ENCODE results near the gene DNAH1. TPM values are rescaled to one million over a fixed set of nuclear protein-coding genes. Genes with fewer than 3 reads are reported as not detected.

The DNAH1 gene
- total RNA-seq, 3 donors from 2014 or later, result 7.5 to 11.5 (median 10.8) TPM

GRCh38 chr3:52361011-52361410, 44.9 kb downstream of the DNAH1 start:
- intact Hi-C loops (cut with DNase I; ENCODE audit: low total_unique reads), result no loop called here
- DNase-seq (ENCODE audit: low spot score in 2 of 2), result no peak
- Histone ChIP-seq H3K4me3 (no peak overlapping the region), H3K36me3 (no peaks in the 10 kb centered on the region), H3K27ac (no peak overlapping the region), H3K4me1 (no peaks in the 10 kb centered on the region), H3K27me3 (no peaks in the 10 kb centered on the region), H3K9me3 (no peaks in the 10 kb centered on the region)
- TF ChIP-seq POLR2AphosphoS5 (IDR thresholded peaks at IDR 0.05) (no peak), CTCF (IDR thresholded peaks at IDR 0.05) (no peak), POLR2A (IDR thresholded peaks at IDR 0.05) (no peak)

GRCh38 chr3:52361454-52361853, 45.3 kb downstream of the DNAH1 start:
- no peaks in the 10 kb centered on the region for H3K36me3 ChIP-seq
- no peaks in the 10 kb centered on the region for H3K27me3 ChIP-seq
- no peak overlapping the region for H3K4me3 ChIP-seq
- no peaks in the 10 kb centered on the region for H3K4me1 ChIP-seq
- intact Hi-C loops (cut with DNase I; ENCODE audit: low total_unique reads), result no loop called here
- H3K27ac ChIP-seq, result no peak overlapping the region
- no peaks in the 10 kb centered on the region for H3K9me3 ChIP-seq
- TF ChIP-seq POLR2A (IDR thresholded peaks at IDR 0.05) (no peak), CTCF (IDR thresholded peaks at IDR 0.05) (no peak), POLR2AphosphoS5 (IDR thresholded peaks at IDR 0.05) (no peak)
- no peak for DNase-seq (ENCODE audit: low spot score in 2 of 2)

- H3K36me3 ChIP-seq, result no peaks in the 10 kb centered on the region
- no peak for DNase-seq (ENCODE audit: low spot score in 2 of 2)
These were observed 45.8 kb downstream of the DNAH1 start for GRCh38 chr3:52361898-52362297.

GRCh38 chr3:52364322-52365035, 48.4 kb downstream of the DNAH1 start:
- Histone ChIP-seq H3K27ac (no peak overlapping the region), H3K4me3 (no peak overlapping the region), H3K27me3 (no peaks in the 10 kb centered on the region), H3K36me3 (no peaks in the 10 kb centered on the region), H3K9me3 (no peaks in the 10 kb centered on the region), H3K4me1 (no peaks in the 10 kb centered on the region)
- no peak for DNase-seq (ENCODE audit: low spot score in 2 of 2)
- intact Hi-C loops (cut with DNase I; ENCODE audit: low total_unique reads), result no loop called here
- no peak for TF ChIP-seq POLR2A (IDR thresholded peaks at IDR 0.05)
- TF ChIP-seq CTCF (IDR thresholded peaks at IDR 0.05), result no peak
- no peak for TF ChIP-seq POLR2AphosphoS5 (IDR thresholded peaks at IDR 0.05)

More at GRCh38 chr3:52361898-52362297, 45.8 kb downstream of the DNAH1 start:
- Histone ChIP-seq H3K4me1 (no peaks in the 10 kb centered on the region), H3K27ac (no peak overlapping the region), H3K9me3 (no peaks in the 10 kb centered on the region), H3K4me3 (no peak overlapping the region), H3K27me3 (no peaks in the 10 kb centered on the region)
- intact Hi-C loops (cut with DNase I; ENCODE audit: low total_unique reads), result no loop called here
- no peak for TF ChIP-seq POLR2A (IDR thresholded peaks at IDR 0.05)
- no peak for TF ChIP-seq CTCF (IDR thresholded peaks at IDR 0.05)
- TF ChIP-seq POLR2AphosphoS5 (IDR thresholded peaks at IDR 0.05), result no peak

- no peaks in the 10 kb centered on the region for H3K4me1 ChIP-seq
- no peak for DNase-seq (ENCODE audit: low spot score in 2 of 2)
- H3K9me3 ChIP-seq, result no peaks in the 10 kb centered on the region
- no peaks in the 10 kb centered on the region for H3K36me3 ChIP-seq
- TF ChIP-seq CTCF (IDR thresholded peaks at IDR 0.05) (no peak), POLR2AphosphoS5 (IDR thresholded peaks at IDR 0.05) (no peak), POLR2A (IDR thresholded peaks at IDR 0.05) (no peak)
- H3K4me3 ChIP-seq, result no peak overlapping the region
- no peak overlapping the region for H3K27ac ChIP-seq
- H3K27me3 ChIP-seq, result no peaks in the 10 kb centered on the region
- intact Hi-C loops (cut with DNase I; ENCODE audit: low total_unique reads), result no loop called here
These were observed 50.4 kb downstream of the DNAH1 start for GRCh38 chr3:52366527-52366926.
